Liver (tissue), 3 donors: ENCODE data around the gene CCDC54.

ENCODE experiments used
- ATF3 ChIP-seq: IDR thresholded peaks from 2 replicates; pipeline ENCODE4 v1.6.1; 2016; ENCODE audit warnings: antibody characterized with exemption
- EGR1 ChIP-seq, 2 donors: IDR thresholded peaks; 2 replicates each; pipeline ENCODE4 v1.6.1; 2016 to 2018; ENCODE audit warnings: antibody characterized with exemption in 2 of 2, low read depth in 2 of 2
- GABPA ChIP-seq, 2 donors: IDR thresholded peaks in 1 of 2; conservative IDR thresholded peaks in 1 of 2; 2 replicates each; pipeline ENCODE4 v1.6.1; 2016; ENCODE audit warnings: antibody characterized with exemption in 2 of 2, mild to moderate bottlenecking in 1 of 2, moderate library complexity in 1 of 2
- JUND ChIP-seq, 2 donors: IDR thresholded peaks; 2 replicates each; pipeline ENCODE4 v1.6.1; 2016; ENCODE audit warnings: antibody characterized with exemption in 2 of 2
- REST ChIP-seq: IDR thresholded peaks from 2 replicates; pipeline ENCODE4 v1.6.1; 2016; ENCODE audit warnings: antibody characterized with exemption, mild to moderate bottlenecking
- SP1 ChIP-seq: IDR thresholded peaks from 2 replicates; pipeline ENCODE4 v1.6.1; 2018; ENCODE audit warnings: antibody characterized with exemption, mild to moderate bottlenecking
- YY1 ChIP-seq: IDR thresholded peaks from 2 replicates; pipeline ENCODE4 v1.6.1; 2016; ENCODE audit warnings: antibody characterized with exemption, mild to moderate bottlenecking
- TF ChIP-seq, protein P1 (sequence below): fragments of 150-350 bp; IDR thresholded peaks from 2 replicates; pipeline ENCODE4 v1.5.1; 2017; ENCODE audit warnings: improper control_type of control experiment, low read depth, low read length; ENCODE audit not compliant: missing input control
- TF ChIP-seq, protein P2 (sequence below): IDR thresholded peaks from 2 replicates; pipeline ENCODE4 v1.6.1; 2016; ENCODE audit warnings: antibody characterized with exemption
- TF ChIP-seq, protein P3 (sequence below): IDR thresholded peaks from 2 replicates; pipeline ENCODE4 v1.6.1; 2016; ENCODE audit warnings: antibody characterized with exemption
- donor health status: healthy.
- donor health status: healthy.

- TF ChIP-seq, protein P1, sequence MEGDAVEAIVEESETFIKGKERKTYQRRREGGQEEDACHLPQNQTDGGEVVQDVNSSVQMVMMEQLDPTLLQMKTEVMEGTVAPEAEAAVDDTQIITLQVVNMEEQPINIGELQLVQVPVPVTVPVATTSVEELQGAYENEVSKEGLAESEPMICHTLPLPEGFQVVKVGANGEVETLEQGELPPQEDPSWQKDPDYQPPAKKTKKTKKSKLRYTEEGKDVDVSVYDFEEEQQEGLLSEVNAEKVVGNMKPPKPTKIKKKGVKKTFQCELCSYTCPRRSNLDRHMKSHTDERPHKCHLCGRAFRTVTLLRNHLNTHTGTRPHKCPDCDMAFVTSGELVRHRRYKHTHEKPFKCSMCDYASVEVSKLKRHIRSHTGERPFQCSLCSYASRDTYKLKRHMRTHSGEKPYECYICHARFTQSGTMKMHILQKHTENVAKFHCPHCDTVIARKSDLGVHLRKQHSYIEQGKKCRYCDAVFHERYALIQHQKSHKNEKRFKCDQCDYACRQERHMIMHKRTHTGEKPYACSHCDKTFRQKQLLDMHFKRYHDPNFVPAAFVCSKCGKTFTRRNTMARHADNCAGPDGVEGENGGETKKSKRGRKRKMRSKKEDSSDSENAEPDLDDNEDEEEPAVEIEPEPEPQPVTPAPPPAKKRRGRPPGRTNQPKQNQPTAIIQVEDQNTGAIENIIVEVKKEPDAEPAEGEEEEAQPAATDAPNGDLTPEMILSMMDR, result no peak
- TF ChIP-seq SP1 (no peak), GABPA (IDR thresholded peaks at IDR 0.05 in 1 of 2, conservative IDR thresholded peaks at IDR 0.05 in 1 of 2) (no peak), REST (no peak), JUND (IDR thresholded peaks at IDR 0.05) (no peak), EGR1 (IDR thresholded peaks at IDR 0.05; ENCODE audit: low read depth in 2 of 2) (no peak), YY1 (no peak), ATF3 (no peak)
- TF ChIP-seq, protein P2, sequence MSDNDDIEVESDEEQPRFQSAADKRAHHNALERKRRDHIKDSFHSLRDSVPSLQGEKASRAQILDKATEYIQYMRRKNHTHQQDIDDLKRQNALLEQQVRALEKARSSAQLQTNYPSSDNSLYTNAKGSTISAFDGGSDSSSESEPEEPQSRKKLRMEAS, result no peak
- TF ChIP-seq, protein P3, sequence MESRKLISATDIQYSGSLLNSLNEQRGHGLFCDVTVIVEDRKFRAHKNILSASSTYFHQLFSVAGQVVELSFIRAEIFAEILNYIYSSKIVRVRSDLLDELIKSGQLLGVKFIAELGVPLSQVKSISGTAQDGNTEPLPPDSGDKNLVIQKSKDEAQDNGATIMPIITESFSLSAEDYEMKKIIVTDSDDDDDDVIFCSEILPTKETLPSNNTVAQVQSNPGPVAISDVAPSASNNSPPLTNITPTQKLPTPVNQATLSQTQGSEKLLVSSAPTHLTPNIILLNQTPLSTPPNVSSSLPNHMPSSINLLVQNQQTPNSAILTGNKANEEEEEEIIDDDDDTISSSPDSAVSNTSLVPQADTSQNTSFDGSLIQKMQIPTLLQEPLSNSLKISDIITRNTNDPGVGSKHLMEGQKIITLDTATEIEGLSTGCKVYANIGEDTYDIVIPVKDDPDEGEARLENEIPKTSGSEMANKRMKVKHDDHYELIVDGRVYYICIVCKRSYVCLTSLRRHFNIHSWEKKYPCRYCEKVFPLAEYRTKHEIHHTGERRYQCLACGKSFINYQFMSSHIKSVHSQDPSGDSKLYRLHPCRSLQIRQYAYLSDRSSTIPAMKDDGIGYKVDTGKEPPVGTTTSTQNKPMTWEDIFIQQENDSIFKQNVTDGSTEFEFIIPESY, result no peak
These were observed 48.2 kb upstream of the CCDC54 start for GRCh38 chr3:107329088-107329487.
